K562 (cell line): Measurements from ENCODE around the gene TBC1D9.

Source experiments
- AFF1 ChIP-seq, 2 experiments: fragments of 450-650 bp; IDR thresholded peaks; 2 replicates each; pipeline ENCODE4 v1.6.1; 2018; ENCODE audit warnings: mild to moderate bottlenecking in 2 of 2, low read depth in 1 of 2; ENCODE audit not compliant: partially characterized antibody in 2 of 2
- CCNT2 ChIP-seq: IDR thresholded peaks from 2 replicates; pipeline ENCODE4 v1.6.1; 2011; ENCODE audit warnings: borderline replicate concordance, low read depth, mild to moderate bottlenecking, moderate library complexity, mixed read lengths, low read length; ENCODE audit not compliant: insufficient read length; ENCODE audit errors: extremely low read depth
- CTCF ChIP-seq, 3 experiments: IDR thresholded peaks in 2 of 3; conservative IDR thresholded peaks in 1 of 3; 2 replicates each; pipeline ENCODE4 v1.5.1; 2011 to 2012; ENCODE audit warnings: low read length in 3 of 3, mild to moderate bottlenecking in 3 of 3, control low read depth in 2 of 3, improper control_type of control experiment in 1 of 3, inconsistent platforms in 1 of 3, low read depth in 1 of 3, mixed read lengths in 1 of 3, moderate library complexity in 1 of 3; ENCODE audit not compliant: insufficient read depth in 2 of 3
- EZH2 ChIP-seq: IDR thresholded peaks from 2 replicates; pipeline ENCODE4 v1.6.1; 2012; ENCODE audit warnings: low read depth, mild to moderate bottlenecking, inconsistent platforms, low read length, borderline replicate concordance
- HDGF ChIP-seq: fragments of 450-650 bp; IDR thresholded peaks from 2 replicates; pipeline ENCODE4 v1.6.1; 2016
- MBD2 ChIP-seq: sonication (generic); IDR thresholded peaks from 2 replicates; pipeline ENCODE4 v1.6.1; 2016; ENCODE audit warnings: low read depth, borderline replicate concordance
- RAD21 ChIP-seq, 2 experiments: fragments of 250-450 bp in 1 of 2; fragments of 450-650 bp in 1 of 2; sonication (Bioruptor Pico) in 1 of 2; formaldehyde crosslinking in 1 of 2; IDR thresholded peaks in 1 of 2; conservative IDR thresholded peaks in 1 of 2; 2 replicates each; pipeline versions ENCODE4 v1.4.0 to v1.8.0; 2020 to 2022; ENCODE audit warnings: mild to moderate bottlenecking in 2 of 2, moderate library complexity in 1 of 2
- ZNF318 ChIP-seq, 2 experiments: fragments of 450-650 bp; IDR thresholded peaks; 2 replicates each; pipeline ENCODE4 v1.6.1; 2016; ENCODE audit warnings: mild to moderate bottlenecking in 2 of 2, borderline replicate concordance in 1 of 2, low read depth in 1 of 2, moderate library complexity in 1 of 2
- ZNF778 ChIP-seq: fragments of 450-650 bp; formaldehyde crosslinking; IDR thresholded peaks from 2 replicates; pipeline ENCODE4 v1.4.0; 2020; ENCODE audit warnings: mild to moderate bottlenecking, moderate library complexity

GRCh38 chr4:140742838-140743193, 13.4 kb downstream of the TBC1D9 start:
- TF ChIP-seq ZNF318 (IDR thresholded peaks at IDR 0.05; ENCODE audit: borderline replicate concordance in 1 of 2, low read depth in 1 of 2) (no peak), CTCF (IDR thresholded peaks at IDR 0.05 in 2 of 3, conservative IDR thresholded peaks at IDR 0.05 in 1 of 3; ENCODE audit: insufficient read depth in 2 of 3, low read depth in 1 of 3, low read length in 3 of 3) (no peak), MBD2 (no peak), CCNT2 (no peak), RAD21 (CRISPR knock-in tag; conservative IDR thresholded peaks at IDR 0.05 in 1 of 2, IDR thresholded peaks at IDR 0.05 in 1 of 2) (no peak), HDGF (no peak), EZH2 (no peak), ZNF778 (CRISPR knock-in tag) (no peak), AFF1 (IDR thresholded peaks at IDR 0.05; ENCODE audit: low read depth in 1 of 2, partially characterized antibody in 2 of 2) (no peak)
